ENCODE results near the gene NRG3. TPM values are rescaled to one million over a fixed set of nuclear protein-coding genes. Genes with fewer than 3 reads are reported as not detected.

The NRG3 gene
- total and polyA plus RNA-seq, 2 of the 8 experiments (the other 6 are each of a cell fraction or from before 2014, with no cell fraction given), result 4.2 to 5.0 TPM

- H3K79me2 ChIP-seq (ENCODE audit: control insufficient read depth in 1 of 2, insufficient read depth in 2 of 2, low read length in 2 of 2), result no peaks in the 10 kb centered on the region
- no peak overlapping the region for H3K27ac ChIP-seq (ENCODE audit: low read depth, low read length)
- no peaks in the 10 kb centered on the region for H4K20me1 ChIP-seq (replicated peaks in 1 of 2; ENCODE audit: control insufficient read depth in 1 of 2, insufficient read depth in 2 of 2, low read length in 2 of 2)
- no peak overlapping the region for H2AFZ ChIP-seq (ENCODE audit: low read length)
- H2BK20ac ChIP-seq (ENCODE audit: low read length), result no peak overlapping the region
- H3K9me3 ChIP-seq (ENCODE audit: insufficient read depth in 2 of 2, low read depth in 1 of 2, low read length in 1 of 2), result peaks cover 2 to 3% of the 10 kb centered on the region in 2 experiments; a peak in 1 of 4 replicates
- H4K8ac ChIP-seq (ENCODE audit: extremely low read depth, insufficient read depth, low read length), result no peak overlapping the region
- ChIA-PET CTCF (ENCODE audit: partially characterized antibody) (interaction anchor here (1.0 to 1.7 kb wide), 3 partner anchors 8 to 12 kb away, joined by 3 to 5 read pairs (median 5); no protein-coding TSS in a partner anchor), POLR2A (ENCODE audit: partially characterized antibody) (no interaction called here)
- no peak overlapping the region for H3K4me2 ChIP-seq (ENCODE audit: insufficient read depth in 1 of 2, low read depth in 2 of 2, low read length in 2 of 2)
- H2BK5ac ChIP-seq (ENCODE audit: low read depth, low read length), result no peak overlapping the region
- H3K56ac ChIP-seq (replicated peaks; ENCODE audit: insufficient read length, low read depth, low read length), result no peak overlapping the region
- H4K5ac ChIP-seq (ENCODE audit: insufficient read length, low read depth, low read length), result no peak overlapping the region
- H3K14ac ChIP-seq (ENCODE audit: insufficient read length), result no peak overlapping the region
- WGBS, 2 experiments (ENCODE audit: extremely low coverage in 1 of 2, insufficient coverage in 1 of 2, insufficient read length in 1 of 2, insufficient replicate concordance in 2 of 2, low coverage in 1 of 2, low lambda C conversion rate in 2 of 2, missing lambda C conversion rate in 1 of 2), result 91% methylated on average over 3 of the region's 3 CpGs; no CpG with 5 or more reads in 1 of the 2 experiments
- no peaks in the 10 kb centered on the region for H3K27me3 ChIP-seq (replicated peaks in 1 of 4; ENCODE audit: control insufficient read depth in 3 of 4, extremely low read depth in 1 of 4, insufficient read depth in 3 of 4, low read length in 3 of 4)
- no peaks in the 10 kb centered on the region for H3K36me3 ChIP-seq (ENCODE audit: control insufficient read depth in 2 of 4, insufficient read depth in 4 of 4, low read length in 3 of 4)
- H3K23ac ChIP-seq (ENCODE audit: insufficient read length), result no peak overlapping the region
- no peak overlapping the region for H3K4me3 ChIP-seq (ENCODE audit: extremely low read depth in 1 of 4, insufficient read depth in 2 of 4, low read depth in 3 of 4, low read length in 4 of 4)
- H2AK5ac ChIP-seq (ENCODE audit: low read depth, low read length), result no peak overlapping the region
- H3K79me1 ChIP-seq (ENCODE audit: low read depth, low read length), result no peaks in the 10 kb centered on the region
- no peak overlapping the region for H2BK12ac ChIP-seq (ENCODE audit: low read depth, low read length)
- H4K91ac ChIP-seq (replicated peaks; ENCODE audit: insufficient read length, low read length), result no peak overlapping the region
- H2BK15ac ChIP-seq (ENCODE audit: low read length), result no peak overlapping the region
- no peak for FAIRE-seq
- H3K23me2 ChIP-seq (ENCODE audit: low read depth, low read length), result no peaks in the 10 kb centered on the region
- no peak for DNase-seq (ENCODE audit: low read depth in 1 of 2, low spot score in 2 of 2)
- H3K4me1 ChIP-seq (replicated peaks in 1 of 4; ENCODE audit: control insufficient read depth in 3 of 4, insufficient read depth in 4 of 4, low read length in 3 of 4), result no peaks in the 10 kb centered on the region
- H3K9ac ChIP-seq (replicated peaks in 1 of 4; ENCODE audit: extremely low read depth in 1 of 4, low read depth in 3 of 4, low read length in 3 of 4), result no peak overlapping the region
- H2BK120ac ChIP-seq (replicated peaks; ENCODE audit: low read depth, low read length), result no peak overlapping the region
- no peak overlapping the region for H3K4ac ChIP-seq (replicated peaks; ENCODE audit: insufficient read length, low read depth, low read length)
- H3K18ac ChIP-seq (ENCODE audit: extremely low read depth, low read length), result no peak overlapping the region
- no peak for TF ChIP-seq HDAC6 (IDR thresholded peaks at IDR 0.05; ENCODE audit: low read depth, low read length)
- no peak for TF ChIP-seq NRF1 (IDR thresholded peaks at IDR 0.05; ENCODE audit: low read depth, low read length)
- no peak for TF ChIP-seq BRCA1 (IDR thresholded peaks at IDR 0.05; ENCODE audit: low read depth, low read length)
- no peak for TF ChIP-seq TEAD4 (IDR thresholded peaks at IDR 0.05; ENCODE audit: low read depth, low read length)
- no peak for TF ChIP-seq YY1 (IDR thresholded peaks at IDR 0.05; ENCODE audit: low read depth, low read length)
- no peak for TF ChIP-seq ATF2 (IDR thresholded peaks at IDR 0.05; ENCODE audit: low read length)
- TF ChIP-seq RFX5 (IDR thresholded peaks at IDR 0.05; ENCODE audit: borderline replicate concordance, low read depth, low read length), result no peak
- TF ChIP-seq NANOG (IDR thresholded peaks at IDR 0.05; ENCODE audit: insufficient read depth, low read depth, low read length, poor library complexity, severe bottlenecking), result no peak
- no peak for TF ChIP-seq FOSL1 (IDR thresholded peaks at IDR 0.05; ENCODE audit: insufficient read depth, low read depth, low read length)
- TF ChIP-seq MAFK (IDR thresholded peaks at IDR 0.05; ENCODE audit: low read depth, low read length), result no peak
- TF ChIP-seq CBX5 (IDR thresholded peaks at IDR 0.05; ENCODE audit: low read depth, low read length), result no peak
- no peak for TF ChIP-seq CBX8 (IDR thresholded peaks at IDR 0.05; ENCODE audit: borderline replicate concordance, low read depth, low read length)
- no peak for TF ChIP-seq POLR2A (IDR thresholded peaks at IDR 0.05; ENCODE audit: control extremely low read depth in 1 of 2, low read depth in 2 of 2, low read length in 2 of 2)
- TF ChIP-seq CHD1 (IDR thresholded peaks at IDR 0.05; ENCODE audit: low read depth, low read length), result no peak
Measured at GRCh38 chr10:82925547-82925946, 1050.6 kb downstream of the NRG3 start.
